Inflammatory macrophage treated with lipopolysaccharide for 4 hours (primary cell): ENCODE results near the gene GHRL.
"Not testable (repeated sequence)": the region's sequence is repeated elsewhere in the genome, so short reads cannot be mapped to it uniquely, and the experiment has no call there.

Source experiments
- DNase-seq: peaks from one replicate; pipeline ENCODE4 v3.0.0-alpha.2; 2020

GHRL gene

GRCh38 chr3:10272476-10272875 is 20.3 kb downstream of the GHRL start:
- DNase-seq: not testable (repeated sequence)

DNA sequence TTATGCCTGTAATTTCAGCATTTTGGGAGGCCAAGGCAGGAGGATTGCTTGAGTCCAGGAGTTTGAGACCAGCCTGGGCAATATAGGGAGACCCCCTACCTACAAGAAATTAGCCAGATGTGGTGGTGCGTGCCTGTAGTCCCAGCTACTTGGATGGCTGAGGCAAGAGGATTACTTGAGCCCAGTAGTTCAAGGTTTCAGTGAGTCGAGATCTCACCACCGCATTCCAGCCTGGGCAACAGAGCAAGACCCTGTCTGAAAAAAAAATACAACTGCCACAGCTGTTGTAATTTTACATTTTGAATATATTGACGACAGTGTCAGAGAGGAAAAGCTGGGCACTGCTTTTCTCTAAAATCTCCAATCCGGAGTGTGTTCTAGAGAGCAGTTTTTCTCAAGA is 23.3 kb downstream of the GHRL start:
- no peak for DNase-seq

- no peak for DNase-seq
Measured at GRCh38 chr3:10268930-10269329, 23.8 kb downstream of the GHRL start.

DNA sequence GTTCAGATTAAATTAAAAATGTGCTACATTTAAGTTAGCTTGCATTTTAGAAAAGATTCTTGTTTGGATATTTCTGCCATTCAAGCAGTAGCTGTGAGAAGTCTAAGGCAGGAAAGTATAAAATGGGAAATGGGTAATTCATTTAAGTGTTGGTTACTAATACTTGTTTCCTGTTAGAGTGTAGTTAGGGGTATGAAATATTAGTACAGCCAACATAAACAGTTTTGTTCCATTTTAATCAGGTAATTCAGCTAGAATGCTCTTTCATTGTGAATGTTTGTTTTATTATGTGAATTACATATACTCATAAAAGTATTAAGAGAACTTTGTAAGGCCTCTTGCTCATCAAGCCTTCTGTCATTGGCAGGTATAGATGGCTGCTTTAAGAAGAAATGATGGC is 24.6 kb downstream of the GHRL start:
- DNase-seq: no peak

DNA sequence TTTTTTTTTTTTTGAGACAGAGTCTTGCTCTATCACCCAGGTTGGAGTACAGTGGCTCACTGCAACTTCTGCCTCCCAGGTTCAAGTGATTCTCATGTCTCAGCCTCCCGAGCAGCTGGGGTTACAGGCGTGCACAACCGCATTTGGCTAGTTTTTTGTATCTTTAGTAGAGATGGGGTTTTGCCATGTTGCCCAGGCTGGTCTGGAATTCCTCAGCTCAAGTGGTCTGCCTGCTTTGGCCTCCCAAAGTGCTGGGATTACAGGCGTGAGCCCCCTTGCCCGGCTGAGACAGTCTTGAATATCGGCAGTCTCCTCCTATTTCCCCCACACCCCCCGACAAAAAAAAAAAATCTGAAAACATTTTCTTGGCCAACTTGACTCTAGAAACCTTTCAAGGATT is 25.8 kb downstream of the GHRL start:
- not testable (repeated sequence) for DNase-seq

DNA sequence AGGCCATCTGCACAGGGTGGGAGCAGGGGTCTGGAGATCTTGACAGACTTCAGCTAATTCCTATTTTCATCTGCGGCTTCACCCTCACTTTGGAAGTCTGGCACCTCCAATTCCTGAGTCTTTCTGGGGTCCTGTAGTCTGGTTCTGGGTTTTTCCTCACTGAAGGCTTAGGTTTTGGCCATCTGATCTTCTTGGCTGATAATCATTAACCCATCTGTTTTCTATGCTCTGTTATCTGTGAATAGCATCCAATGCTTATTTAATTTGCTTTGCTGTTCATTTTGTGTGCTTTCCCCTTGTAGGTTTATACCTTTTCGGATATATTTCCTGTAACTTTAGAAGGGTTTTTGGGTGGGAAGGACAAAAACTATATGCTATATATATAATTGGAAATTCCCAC is 26.9 kb downstream of the GHRL start:
- no peak for DNase-seq

- DNase-seq: peak; percentile 23
Measured at GRCh38 chr3:10263646-10264363, 28.9 kb downstream of the GHRL start.

- DNase-seq: no peak
Measured at GRCh38 chr3:10262027-10262426, 30.7 kb downstream of the GHRL start.

DNA sequence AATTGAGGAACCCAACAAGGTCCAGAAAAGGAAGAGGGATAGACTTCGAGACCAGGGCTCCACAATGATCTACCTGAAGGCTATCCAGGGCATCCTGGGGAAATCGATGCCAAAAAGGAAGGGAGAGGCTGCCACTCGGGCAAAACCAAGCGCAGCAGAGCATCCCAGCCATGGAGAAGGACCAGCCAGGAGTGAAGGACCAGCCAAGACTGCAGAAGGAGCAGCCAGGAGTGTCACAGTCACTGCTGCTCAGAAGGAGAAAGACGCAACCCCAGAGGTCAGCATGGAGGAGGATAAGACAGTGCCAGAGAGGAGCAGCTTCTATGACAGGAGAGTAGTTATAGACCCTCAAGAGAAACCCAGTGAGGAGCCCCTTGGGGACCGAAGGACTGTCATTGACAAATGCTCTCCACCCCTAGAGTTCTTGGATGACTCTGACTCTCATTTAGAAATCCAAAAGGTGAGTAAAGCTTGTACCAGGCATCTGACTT is 32.5 kb downstream of the GHRL start:
- DNase-seq: no peak

DNA sequence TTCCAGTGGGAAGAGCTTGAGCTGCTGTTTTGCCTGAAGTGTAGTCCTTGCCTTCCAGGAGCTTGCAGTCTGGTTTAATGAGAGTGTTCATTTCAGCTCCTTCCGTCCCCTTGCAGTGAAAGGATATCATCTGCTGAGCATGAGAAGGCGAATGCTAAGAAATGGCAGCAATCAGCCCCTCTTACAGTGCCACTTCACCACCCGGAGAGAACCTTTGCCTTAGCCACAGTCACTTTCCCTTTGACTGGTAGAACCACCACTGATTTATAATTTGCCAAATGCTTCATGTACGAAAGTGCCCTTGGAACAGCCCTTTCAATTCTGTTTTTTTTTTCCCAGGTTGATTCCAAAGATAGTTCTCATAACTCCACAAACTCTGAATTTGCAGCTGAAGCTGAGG is 32.9 kb downstream of the GHRL start:
- DNase-seq: no peak

DNA sequence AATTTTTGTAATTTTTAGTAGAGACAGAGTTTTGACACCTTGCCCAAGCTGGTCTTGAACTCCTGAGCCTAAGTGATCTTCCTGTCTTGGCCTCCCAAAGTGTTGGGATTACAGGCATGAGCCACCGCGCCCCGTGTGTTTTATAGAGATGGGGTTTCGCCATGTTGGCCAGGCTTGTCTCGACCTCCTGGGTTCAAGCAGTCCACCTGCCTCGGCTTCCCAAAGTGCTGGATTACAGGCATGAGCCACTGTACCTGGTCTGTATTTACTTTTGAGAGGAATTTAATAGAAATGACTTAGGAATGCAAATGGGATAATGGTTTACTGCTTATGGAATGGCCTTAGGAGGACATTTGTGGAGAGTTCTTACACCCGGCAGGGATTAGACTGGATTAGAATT is 33.7 kb downstream of the GHRL start:
- DNase-seq: no peak

- DNase-seq: no peak
Measured at GRCh38 chr3:10255835-10256234, 36.9 kb downstream of the GHRL start.

DNA sequence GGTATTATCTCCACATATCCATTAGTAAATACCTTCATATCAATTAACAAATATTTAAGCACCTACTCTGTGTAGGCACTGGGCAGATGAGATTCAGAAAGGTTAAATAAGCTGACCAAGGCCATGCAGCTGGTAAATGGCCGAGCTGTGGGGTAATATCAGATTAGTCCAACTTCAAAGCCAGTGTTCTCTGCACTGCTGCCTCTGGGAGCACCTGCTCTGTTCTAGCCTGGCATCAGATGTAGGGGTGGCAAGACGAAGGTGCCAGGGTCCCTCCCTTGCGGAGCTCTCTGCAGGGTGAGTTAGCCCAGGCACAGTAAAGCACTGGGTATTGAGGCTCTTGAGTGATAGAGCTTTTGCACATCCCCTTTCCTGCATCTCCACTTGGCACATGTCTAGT is 39.0 kb downstream of the GHRL start:
- no peak for DNase-seq

- DNase-seq: no peak
Measured at GRCh38 chr3:10251006-10251405, 41.7 kb downstream of the GHRL start.

GRCh38 chr3:10249833-10250232 is 42.9 kb downstream of the GHRL start:
- no peak for DNase-seq

- DNase-seq: peak; percentile 56
Measured at GRCh38 chr3:10248984-10249748, 43.6 kb downstream of the GHRL start.

DNA sequence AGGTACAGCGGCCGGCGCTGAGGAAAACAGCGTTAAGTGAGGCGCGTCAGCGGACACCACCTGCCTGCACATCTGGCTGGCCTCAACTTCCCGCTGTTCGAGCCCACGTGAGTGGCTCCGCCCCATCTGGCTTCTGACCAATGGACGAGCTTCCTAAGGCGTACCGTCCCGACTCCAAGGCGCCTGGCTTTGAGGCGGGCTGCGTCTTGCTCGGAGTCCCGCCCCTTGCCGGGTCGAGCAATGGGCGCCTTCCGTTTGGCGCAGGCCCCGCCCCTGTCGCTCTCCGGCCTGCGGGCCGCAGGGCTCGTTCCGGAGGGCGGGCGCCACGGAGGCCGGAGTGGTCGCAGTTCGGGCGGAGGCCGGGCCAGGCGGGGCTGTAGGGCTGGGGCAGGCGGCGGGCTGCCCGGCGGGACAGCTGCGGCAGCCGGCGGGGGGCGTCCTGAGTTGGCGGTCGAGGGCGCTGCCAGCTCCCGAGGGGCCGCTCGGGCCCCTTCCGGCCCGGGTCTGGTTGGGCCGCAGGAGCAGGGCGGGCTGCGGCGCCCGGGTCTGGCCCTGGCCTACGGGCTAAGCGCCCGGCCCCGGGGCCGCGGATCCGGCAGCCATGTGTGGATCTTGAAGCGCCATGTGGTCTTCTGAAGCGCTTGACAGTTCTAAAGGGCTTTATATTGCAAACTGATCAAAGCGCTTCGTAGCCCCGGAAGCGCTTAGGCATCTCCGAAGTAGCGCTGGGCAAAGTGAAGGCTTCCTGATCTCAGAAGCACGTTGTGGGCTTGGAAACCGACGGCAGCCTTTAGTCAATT is 44.4 kb downstream of the GHRL start, which contains the start of gene TATDN2:
TATDN2 (plus strand) TSS at position 276 of the 800 bp plus-strand sequence. CDS start 742 bp downstream, outside the sequence.
- peak; percentile 96 for DNase-seq

DNA sequence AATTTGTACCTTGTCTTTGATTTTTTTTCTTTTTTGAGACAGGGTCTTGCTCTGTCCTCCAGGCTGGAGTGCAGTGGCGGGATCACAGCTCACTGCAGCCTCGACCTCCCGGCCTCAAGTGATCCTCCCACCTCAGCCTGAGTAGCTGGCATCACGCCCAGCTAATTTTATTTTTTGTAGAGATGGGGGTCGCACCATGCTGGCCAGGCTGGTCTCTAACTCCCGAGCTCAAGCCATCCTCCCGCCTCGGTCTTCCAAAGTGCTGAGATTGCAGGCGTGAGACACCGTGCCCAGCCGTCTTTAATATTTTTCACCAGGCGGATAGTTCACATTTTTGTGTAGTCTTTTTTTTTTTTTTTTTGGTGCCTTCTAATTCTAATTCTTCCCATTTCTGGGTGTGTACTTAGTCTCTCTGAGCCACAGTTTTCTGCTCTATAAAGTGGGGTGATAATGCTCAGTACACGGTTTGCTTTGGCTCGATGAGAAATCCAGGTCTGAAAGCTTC is 45.0 kb downstream of the GHRL start:
- DNase-seq: no peak

- peak; percentile 20 for DNase-seq
Measured at GRCh38 chr3:10245081-10245712, 47.5 kb downstream of the GHRL start.

DNA sequence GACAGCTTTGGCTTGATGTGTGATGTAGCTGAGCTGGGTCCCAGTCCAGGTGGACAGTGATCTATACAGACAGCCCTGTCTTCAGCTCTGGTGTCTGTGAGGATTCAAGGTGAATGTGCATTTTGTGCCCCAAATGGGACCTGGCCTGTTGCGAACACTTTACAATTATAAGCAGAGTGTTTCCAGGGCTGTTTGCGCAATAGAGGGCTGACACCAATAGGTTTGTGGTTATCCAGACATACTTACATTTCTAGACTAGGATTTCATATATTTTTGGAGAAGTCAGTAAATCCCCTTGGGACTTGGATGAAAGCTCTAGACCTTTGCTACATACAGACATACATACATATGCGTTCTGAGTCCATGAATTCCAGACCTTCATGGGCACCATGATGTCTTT is 48.7 kb downstream of the GHRL start:
- DNase-seq: no peak

DNA sequence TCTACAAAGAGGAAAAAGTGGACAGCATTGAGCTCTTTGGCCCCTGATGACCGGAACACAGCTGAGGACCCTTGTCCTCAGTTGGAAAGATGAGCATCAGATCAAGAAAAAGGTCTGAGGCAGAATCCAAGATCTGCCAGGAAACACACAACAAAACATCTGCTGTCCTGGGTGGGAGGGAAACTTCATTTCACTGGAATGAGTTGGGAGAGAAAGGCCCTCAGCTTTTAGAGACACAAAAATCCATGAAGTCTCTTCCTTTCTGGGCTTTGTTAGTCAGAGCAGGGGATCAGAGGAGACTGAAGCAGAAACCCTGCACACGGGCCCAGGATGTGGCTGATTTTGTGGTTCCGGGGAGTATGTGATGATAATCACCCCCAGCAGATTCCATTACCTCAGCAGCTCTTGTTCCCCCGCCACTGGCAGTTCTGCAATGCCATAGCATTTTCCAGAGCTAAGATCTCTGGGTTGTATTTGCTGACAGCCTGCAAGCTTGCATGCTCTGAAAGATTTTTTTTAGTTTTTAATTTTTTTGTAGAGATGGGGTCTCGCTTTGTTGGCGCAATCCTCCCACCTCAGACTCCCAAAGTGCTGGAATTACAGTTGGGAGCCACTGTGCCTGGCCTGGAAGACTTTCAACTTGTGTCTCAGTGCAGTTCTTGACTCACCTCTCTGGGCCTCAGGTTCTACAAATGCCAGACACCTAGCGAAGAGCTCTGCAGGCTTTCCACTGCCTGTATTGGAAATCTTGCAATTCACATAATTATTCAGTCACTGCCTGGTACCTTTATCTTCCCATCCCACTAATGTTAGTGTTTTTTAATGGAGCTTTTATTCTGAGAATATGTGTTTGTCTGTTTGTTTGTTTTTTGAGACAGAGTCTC is 50.3 kb downstream of the GHRL start:
- DNase-seq: no peak

GRCh38 chr3:10240799-10241198 is 51.9 kb downstream of the GHRL start:
- DNase-seq: no peak
